Heart right ventricle (tissue), 16 donors: ENCODE measurements around the gene GTF3C1. TPM values are rescaled to one million over a fixed set of nuclear protein-coding genes. Genes with fewer than 3 reads are reported as not detected.

Experiments
- ATAC-seq, 8 donors: fragments of 200-7000 bp; cut with Tn5 transposase; one replicate each; pipeline ENCODE4 v1.9.1; 2020; ENCODE audit warnings: mild to moderate bottlenecking in 8 of 8, moderate library complexity in 8 of 8, moderate number of reproducible peaks in 1 of 8
- DNase-seq, 2 donors: peaks; one replicate each; pipeline ENCODE4 v3.0.0-alpha.2; 2020
- H3K27ac ChIP-seq, 10 donors: fragments of 200-600 bp; sonication (generic) in 2 of 10; one replicate each; pipeline versions ENCODE4 v1.5.0 to v1.8.0; 2020 to 2022; ENCODE audit warnings: mild to moderate bottlenecking in 3 of 10
- H3K27me3 ChIP-seq, 7 donors: fragments of 200-600 bp; one replicate each; pipeline ENCODE4 v1.8.0; 2021 to 2022; ENCODE audit warnings: mild to moderate bottlenecking in 2 of 7
- H3K36me3 ChIP-seq, 9 donors: fragments of 200-600 bp; sonication (generic) in 1 of 9; one replicate each; pipeline versions ENCODE4 v1.5.0 to v1.8.0; 2020 to 2022; ENCODE audit warnings: mild to moderate bottlenecking in 2 of 9
- H3K4me1 ChIP-seq, 9 donors: fragments of 200-600 bp; sonication (generic) in 1 of 9; one replicate each; pipeline versions ENCODE4 v1.5.0 to v1.8.0; 2020 to 2022; ENCODE audit warnings: mild to moderate bottlenecking in 4 of 9
- H3K4me3 ChIP-seq, 10 donors: fragments of 200-600 bp; sonication (generic) in 2 of 10; one replicate each; pipeline versions ENCODE4 v1.5.0 to v1.8.0; 2020 to 2022; ENCODE audit warnings: mild to moderate bottlenecking in 7 of 10, moderate library complexity in 2 of 10
- H3K9me3 ChIP-seq, 11 donors: fragments of 200-600 bp in 10 of 11; sonication (generic) in 2 of 11; one replicate each; pipeline versions ENCODE4 v1.5.0 to v1.8.0; 2013 to 2022; ENCODE audit warnings: mild to moderate bottlenecking in 2 of 11, control low read depth in 1 of 11, moderate library complexity in 1 of 11
- WGBS, 2 donors: extraction: QIAGEN DNeasy Blood & Tissue Kit; methylation state at CpG; one replicate each; pipeline ENCODE4 v1.1.7; 2013; ENCODE audit warnings: inconsistent platforms in 1 of 2; 5-methylcytosine and 5-hydroxymethylcytosine counted together
- intact Hi-C, 10 donors: fragments of 100-400 bp; cut with DNase I; formaldehyde crosslinking; loops; one replicate each; pipeline versions ENCODE4 v1.11.1 to v1.14.2; 2022
- polyA plus RNA-seq, 2 donors: library from polyadenylated mRNA; stranded (reverse); fragments of 200-250 nt; gene quantifications; one replicate each; pipeline ENCODE4 v1.2.3, GENCODE V29; 2013
- total RNA-seq, 10 donors: library from RNA; stranded (reverse); fragmentation: NEBNext Ultra II Directional in 3 of 10; extraction: Animal tissue kit (Norgen Biotek cat#: 25700) in 3 of 10; gene quantifications; one replicate each; pipeline versions ENCODE4 v1.2.1 to v1.2.4, GENCODE V29; 2021 to 2023
- TF ChIP-seq, protein P1 (sequence below), 9 donors: fragments of 200-600 bp; sonication (generic) in 2 of 9; IDR thresholded peaks; one replicate each; pipeline versions ENCODE4 v1.5.0 to v1.8.0; 2021 to 2022; ENCODE audit warnings: antibody characterized with exemption in 9 of 9, mild to moderate bottlenecking in 5 of 9, moderate library complexity in 1 of 9
- donor health status: Arrhythmogenic right ventricular cardiomyopathy.
- donor health status: ischemic (EF 13 %, LVEDD 7.1; RV severe dilation, severe dysfunction).
- donor health status: healthy with polysubstance abuse.
- donor health status: DM: no; HTN: yes; CAD: no.
- donor health status: DM: no; HTN: no; CAD: no.
- donor health status: ischemic (EF 25% LVEDD 6.9; RV normal size, moderate dysfunction).
- donor health status: ischemic (EF 25% LVEDD 5.7; RV mildly dilated, moderate dysfunction).
- donor health status: healthy.
- donor health status: DM: yes; HTN: yes; CAD: no.
- donor health status: Ischemic cardiomyopathy.
- donor health status: ischemic (EF 35%, LVEDD 5.7; RV mildly dilated, moderate dysfunction).
- donor health status: nonischemic (EF 11% LVEDD 7.7; RV severe dilation, severe dysfunction).
- donor health status: DM: yes; HTN: yes; CAD: no.
- donor health status: PGD.
- donor health status: ischemic (EF 29% LVEDD 5.4; RV normal size, mild dysfunction).
- donor health status: nonischemic (EF 23%, LVEDD 6.1; RV moderate dilation, normal function).

The GTF3C1 gene
- total and polyA plus RNA-seq, 12 donors: 48.1 to 133 (median 62.8) TPM

DNA sequence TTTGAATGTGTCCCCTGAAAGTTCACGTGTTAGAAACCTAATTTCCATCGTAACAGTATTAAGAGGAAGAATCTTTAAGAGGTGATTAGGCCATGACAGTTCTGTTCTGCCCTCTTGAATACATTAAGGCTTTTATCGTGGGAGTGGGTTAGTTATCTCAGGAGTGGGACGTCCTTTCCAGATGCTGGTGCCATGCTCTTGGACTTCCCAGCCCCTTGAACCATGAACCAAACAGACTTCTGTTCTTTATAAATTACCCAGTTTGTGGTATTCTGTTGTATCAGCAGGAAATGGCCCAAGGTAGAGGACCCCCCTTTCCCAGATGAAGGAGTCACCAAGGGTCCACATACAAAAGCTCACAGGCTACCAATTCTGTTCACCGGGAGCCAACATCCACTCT is 10.1 kb downstream of the GTF3C1 start:
- DNase-seq (no peak), ATAC-seq (no peak)
- intact Hi-C loops: loop anchor here in 1 of 10 donors (10.0 kb wide), 1 partner anchor 65 kb away; no protein-coding TSS in a partner anchor
- peaks cover 0 to 18% (median 7%) of the 10 kb centered on the region in 9 donors for H3K4me1 ChIP-seq
- no peaks in the 10 kb centered on the region for H3K27me3 ChIP-seq
- 74% methylated on average over 5 of the region's 5 CpGs for WGBS, 2 donors
- no peak overlapping the region for H3K4me3 ChIP-seq
- no peak overlapping the region for H3K27ac ChIP-seq
- H3K36me3 ChIP-seq: peaks cover 5 to 98% (median 77%) of the 10 kb centered on the region in 9 donors
- H3K9me3 ChIP-seq: peaks cover 0 to 5% (median 0%) of the 10 kb centered on the region in 11 donors
- TF ChIP-seq, protein P1, sequence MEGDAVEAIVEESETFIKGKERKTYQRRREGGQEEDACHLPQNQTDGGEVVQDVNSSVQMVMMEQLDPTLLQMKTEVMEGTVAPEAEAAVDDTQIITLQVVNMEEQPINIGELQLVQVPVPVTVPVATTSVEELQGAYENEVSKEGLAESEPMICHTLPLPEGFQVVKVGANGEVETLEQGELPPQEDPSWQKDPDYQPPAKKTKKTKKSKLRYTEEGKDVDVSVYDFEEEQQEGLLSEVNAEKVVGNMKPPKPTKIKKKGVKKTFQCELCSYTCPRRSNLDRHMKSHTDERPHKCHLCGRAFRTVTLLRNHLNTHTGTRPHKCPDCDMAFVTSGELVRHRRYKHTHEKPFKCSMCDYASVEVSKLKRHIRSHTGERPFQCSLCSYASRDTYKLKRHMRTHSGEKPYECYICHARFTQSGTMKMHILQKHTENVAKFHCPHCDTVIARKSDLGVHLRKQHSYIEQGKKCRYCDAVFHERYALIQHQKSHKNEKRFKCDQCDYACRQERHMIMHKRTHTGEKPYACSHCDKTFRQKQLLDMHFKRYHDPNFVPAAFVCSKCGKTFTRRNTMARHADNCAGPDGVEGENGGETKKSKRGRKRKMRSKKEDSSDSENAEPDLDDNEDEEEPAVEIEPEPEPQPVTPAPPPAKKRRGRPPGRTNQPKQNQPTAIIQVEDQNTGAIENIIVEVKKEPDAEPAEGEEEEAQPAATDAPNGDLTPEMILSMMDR (IDR thresholded peaks at IDR 0.05): no peak

DNA sequence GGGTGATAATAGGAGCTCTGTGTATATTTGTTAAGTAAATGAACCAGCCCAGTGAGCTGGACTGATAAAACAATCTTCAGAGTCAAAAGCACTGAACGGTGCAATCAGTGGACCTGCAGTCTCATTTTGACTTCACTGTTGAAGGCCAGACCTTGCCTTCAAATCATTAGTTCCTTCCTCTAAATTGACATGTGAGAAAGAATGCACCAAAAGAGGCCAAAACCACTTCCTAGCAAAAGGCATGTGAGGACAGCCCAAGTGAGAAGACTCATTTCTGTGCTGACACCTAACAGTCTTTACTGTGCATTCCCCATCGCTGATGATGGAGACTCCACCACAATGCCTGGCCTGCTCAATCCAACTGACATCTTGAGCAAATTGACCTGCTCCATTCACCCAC is 10.6 kb downstream of the GTF3C1 start:
- WGBS, 2 donors: 65 to 79% methylated on average over 2 of the region's 2 CpGs
- Histone ChIP-seq H3K4me3 (no peak overlapping the region), H3K9me3 (peaks cover 0 to 5% (median 0%) of the 10 kb centered on the region in 11 donors), H3K4me1 (peaks cover 0 to 18% (median 7%) of the 10 kb centered on the region in 9 donors), H3K27ac (no peak overlapping the region), H3K27me3 (no peaks in the 10 kb centered on the region), H3K36me3 (peaks cover 5 to 98% (median 77%) of the 10 kb centered on the region in 9 donors)
- intact Hi-C loops: loop anchor here in 1 of 10 donors (10.0 kb wide), 1 partner anchor 64 kb away; no protein-coding TSS in a partner anchor
- no peak for ATAC-seq
- DNase-seq: no peak
- TF ChIP-seq, protein P1 (IDR thresholded peaks at IDR 0.05): no peak

DNA sequence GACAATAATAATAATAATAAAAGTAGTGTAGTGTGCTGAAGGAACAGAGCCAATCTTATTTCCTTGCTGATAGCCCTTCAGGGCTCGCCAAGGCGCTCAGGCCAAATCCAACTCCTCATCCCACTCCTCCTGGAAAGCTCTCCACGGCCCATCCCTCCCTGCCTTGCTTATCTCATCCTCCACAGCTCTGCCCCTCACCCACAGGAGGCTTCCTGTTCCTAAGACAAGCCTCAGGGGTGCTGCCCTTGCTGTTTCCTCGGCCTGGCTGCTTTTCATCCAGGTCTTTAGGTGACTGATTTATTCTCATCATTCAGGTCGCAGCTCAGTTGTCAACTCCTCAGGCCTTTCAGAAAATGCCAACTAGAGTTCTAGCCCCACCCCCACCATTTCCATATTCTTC is 11.2 kb downstream of the GTF3C1 start:
- Histone ChIP-seq H3K27ac (peak overlapping the region in 1 of 10 donors; percentile 33), H3K4me3 (no peak overlapping the region), H3K27me3 (no peaks in the 10 kb centered on the region), H3K9me3 (peaks cover 0 to 5% (median 0%) of the 10 kb centered on the region in 11 donors), H3K4me1 (peaks cover 0 to 18% (median 7%) of the 10 kb centered on the region in 9 donors), H3K36me3 (peaks cover 5 to 98% (median 77%) of the 10 kb centered on the region in 9 donors)
- TF ChIP-seq, protein P1 (IDR thresholded peaks at IDR 0.05): no peak
- intact Hi-C loops: loop anchor here in 1 of 10 donors (10.0 kb wide), 1 partner anchor 64 kb away; no protein-coding TSS in a partner anchor
- 36 to 42% methylated on average over 5 of the region's 5 CpGs for WGBS, 2 donors
- DNase-seq (peak in 1 of 2 donors; percentile 31), ATAC-seq (peak in 6 of 8 donors; percentile 47 to 76 (median 64))

- intact Hi-C loops: loop anchor here in 1 of 10 donors (10.0 kb wide), 1 partner anchor 59 kb away; no protein-coding TSS in a partner anchor
- WGBS, 2 donors: 89% methylated on average over 4 of the region's 4 CpGs
Observed at GRCh38 chr16:27534256-27534655, 15.5 kb downstream of the GTF3C1 start.

More at GRCh38 chr16:27534256-27534655, 15.5 kb downstream of the GTF3C1 start:
- Histone ChIP-seq H3K4me3 (no peak overlapping the region), H3K27me3 (no peaks in the 10 kb centered on the region), H3K9me3 (no peaks in the 10 kb centered on the region), H3K36me3 (peaks cover 0 to 98% (median 68%) of the 10 kb centered on the region in 9 donors), H3K4me1 (peaks cover 0 to 45% (median 20%) of the 10 kb centered on the region in 9 donors), H3K27ac (no peak overlapping the region)
- TF ChIP-seq, protein P1 (IDR thresholded peaks at IDR 0.05): no peak
- no peak for ATAC-seq
- DNase-seq: no peak
